ENCODE data around the gene GTF2H3.

The GTF2H3 gene

DNA sequence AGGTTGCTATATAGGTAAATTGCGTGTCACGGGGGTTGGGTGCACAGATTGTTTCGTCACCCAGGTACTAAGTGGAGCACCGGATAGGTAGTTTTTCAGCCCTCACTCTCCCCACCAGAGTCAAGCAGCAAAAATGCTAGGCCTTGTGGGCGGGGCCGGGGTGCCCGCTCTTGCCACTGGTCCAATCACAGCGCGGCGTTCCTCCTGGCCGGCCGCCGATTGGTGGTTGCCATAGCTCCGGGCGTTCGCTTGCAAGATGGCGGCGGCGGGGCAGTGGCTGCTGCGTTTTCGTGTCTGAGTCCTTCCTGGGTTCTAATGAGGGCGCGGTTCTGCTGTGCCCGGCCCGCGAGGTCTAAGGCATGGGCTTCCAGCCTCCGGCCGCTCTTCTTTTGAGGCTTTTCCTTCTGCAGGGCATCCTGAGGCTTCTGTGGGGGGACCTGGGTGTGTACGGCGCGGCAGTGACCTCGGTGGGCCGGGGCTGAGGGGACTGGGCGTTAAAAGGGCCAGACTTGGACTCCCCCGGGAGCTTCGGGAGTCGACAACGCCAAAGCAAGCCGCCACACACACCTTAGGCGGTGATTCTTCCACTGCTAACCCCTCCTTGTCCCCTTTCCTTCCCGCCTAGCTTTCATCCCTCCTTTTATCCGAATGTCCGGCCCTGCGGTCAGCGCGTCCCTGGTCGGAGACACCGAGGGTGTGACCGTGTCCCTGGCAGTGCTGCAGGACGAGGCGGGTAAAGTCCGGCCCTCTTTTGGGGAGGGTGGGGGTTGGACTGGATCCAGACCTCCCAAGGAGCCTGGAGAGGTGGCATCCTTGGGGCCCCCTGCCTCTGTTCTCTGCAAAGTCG, 37.5 kb downstream of the GTF2H3 start, which contains the start of gene TCTN2:
Gene TCTN2, plus strand, starts transcription at position 232 of the 847 bp plus-strand sequence. Its CDS starts 128 bp downstream, at position 360.
- H3K27ac ChIP-seq (ENCODE audit: insufficient read depth, low read length, poor library complexity, severe bottlenecking), result peak within 1 kb of the TSS; percentile 60
- H3K36me3 ChIP-seq (ENCODE audit: control insufficient read depth, insufficient read depth, low read length), result peaks cover 9% of the 10 kb centered on the region
- peak within 1 kb of the TSS; percentile 89 for H3K4me3 ChIP-seq (ENCODE audit: insufficient read depth, low read depth, low read length, poor library complexity, severe bottlenecking)

GRCh38 chr12:123671876-123672275, 38.2 kb downstream of the GTF2H3 start:
- Histone ChIP-seq H3K4me3 (ENCODE audit: insufficient read depth, low read depth, low read length, poor library complexity, severe bottlenecking) (no peak overlapping the region), H3K36me3 (ENCODE audit: control insufficient read depth, insufficient read depth, low read length) (peaks cover 9% of the 10 kb centered on the region), H3K27me3 (replicated peaks; ENCODE audit: control insufficient read depth, insufficient read depth, low read length, poor library complexity, severe bottlenecking) (no peaks in the 10 kb centered on the region), H3K27ac (ENCODE audit: insufficient read depth, low read length, poor library complexity, severe bottlenecking) (no peak overlapping the region), H3K4me1 (ENCODE audit: control insufficient read depth, insufficient read depth, low read length, poor library complexity, severe bottlenecking) (peaks cover 6% of the 10 kb centered on the region), H3K9me3 (ENCODE audit: control insufficient read depth, low read length) (no peaks in the 10 kb centered on the region)
- no peak for DNase-seq

More for the DNA sequence above, 37.5 kb downstream of the GTF2H3 start, which contains the start of gene TCTN2:
- Histone ChIP-seq H3K4me1 (ENCODE audit: control insufficient read depth, insufficient read depth, low read length, poor library complexity, severe bottlenecking) (peaks cover 6% of the 10 kb centered on the region), H3K9me3 (ENCODE audit: control insufficient read depth, low read length) (no peaks in the 10 kb centered on the region), H3K27me3 (replicated peaks; ENCODE audit: control insufficient read depth, insufficient read depth, low read length, poor library complexity, severe bottlenecking) (no peaks in the 10 kb centered on the region)
- peak; percentile 83 to 91 (median 88) for DNase-seq

DNA sequence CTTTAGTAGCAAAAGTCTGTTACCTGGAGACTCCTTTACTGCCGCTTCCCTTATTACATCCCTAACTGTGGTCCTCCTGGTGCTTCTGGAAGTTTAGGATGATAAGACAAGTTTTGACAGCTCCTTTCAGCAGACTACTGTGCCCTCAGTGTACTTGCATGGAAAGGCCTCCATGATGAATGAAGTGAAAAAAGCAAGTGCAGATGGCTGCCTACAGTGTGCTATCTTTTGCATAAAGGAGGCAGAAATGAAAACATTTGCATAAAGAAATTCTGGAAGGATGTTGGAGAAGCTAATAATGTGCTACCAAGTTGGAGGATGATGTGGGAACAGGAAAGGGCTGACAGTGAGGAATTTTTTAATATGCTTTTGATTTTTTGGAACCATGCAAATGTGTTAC, 41.8 kb downstream of the GTF2H3 start:
- Histone ChIP-seq H3K27ac (ENCODE audit: insufficient read depth, low read length, poor library complexity, severe bottlenecking) (no peak overlapping the region), H3K4me1 (ENCODE audit: control insufficient read depth, insufficient read depth, low read length, poor library complexity, severe bottlenecking) (peaks cover 6% of the 10 kb centered on the region), H3K9me3 (ENCODE audit: control insufficient read depth, low read length) (no peaks in the 10 kb centered on the region), H3K27me3 (replicated peaks; ENCODE audit: control insufficient read depth, insufficient read depth, low read length, poor library complexity, severe bottlenecking) (no peaks in the 10 kb centered on the region), H3K4me3 (ENCODE audit: insufficient read depth, low read depth, low read length, poor library complexity, severe bottlenecking) (no peak overlapping the region), H3K36me3 (ENCODE audit: control insufficient read depth, insufficient read depth, low read length) (peaks cover 12% of the 10 kb centered on the region)
- DNase-seq, result no peak

DNA sequence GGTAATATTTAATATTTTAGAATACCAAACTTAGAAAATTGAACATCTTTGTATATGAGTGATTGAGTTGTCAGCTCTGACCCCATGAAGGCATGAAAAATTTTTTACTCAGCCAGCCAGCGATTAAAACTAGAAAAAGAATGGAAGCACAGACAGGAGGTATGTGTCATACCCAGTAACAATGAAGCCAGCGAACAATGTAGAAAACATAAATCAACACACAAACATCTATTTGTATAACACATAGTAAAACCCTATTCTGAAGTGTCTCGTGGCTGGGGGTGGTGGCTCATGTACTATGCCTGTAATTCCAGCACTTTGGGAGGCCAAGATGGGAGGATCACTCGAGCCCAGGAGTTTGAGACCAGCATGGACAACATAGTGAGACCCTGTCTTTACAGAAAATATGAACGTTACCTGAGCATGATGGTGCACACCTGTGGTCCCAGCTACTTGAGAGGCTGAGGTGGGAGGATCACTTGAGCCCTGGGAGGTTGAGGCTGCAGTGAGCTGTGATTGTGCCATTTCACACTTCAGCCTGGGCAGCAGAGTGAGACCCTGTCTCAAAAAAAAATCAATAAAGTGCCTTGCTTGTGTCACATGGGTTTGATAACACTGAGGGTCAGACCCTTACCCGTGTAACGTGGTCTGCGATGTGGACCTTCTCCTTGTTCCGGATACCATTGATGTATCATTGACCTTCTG, 43.1 kb downstream of the GTF2H3 start:
- Histone ChIP-seq H3K36me3 (ENCODE audit: control insufficient read depth, insufficient read depth, low read length) (peaks cover 12% of the 10 kb centered on the region), H3K4me1 (ENCODE audit: control insufficient read depth, insufficient read depth, low read length, poor library complexity, severe bottlenecking) (no peaks in the 10 kb centered on the region), H3K27ac (ENCODE audit: insufficient read depth, low read length, poor library complexity, severe bottlenecking) (no peak overlapping the region), H3K9me3 (ENCODE audit: control insufficient read depth, low read length) (no peaks in the 10 kb centered on the region), H3K27me3 (replicated peaks; ENCODE audit: control insufficient read depth, insufficient read depth, low read length, poor library complexity, severe bottlenecking) (no peaks in the 10 kb centered on the region), H3K4me3 (ENCODE audit: insufficient read depth, low read depth, low read length, poor library complexity, severe bottlenecking) (no peak overlapping the region)
- DNase-seq, result no peak

- peaks cover 12% of the 10 kb centered on the region for H3K36me3 ChIP-seq (ENCODE audit: control insufficient read depth, insufficient read depth, low read length)
- no peak for DNase-seq
These were observed 45.4 kb downstream of the GTF2H3 start for GRCh38 chr12:123678981-123679380.

DNA sequence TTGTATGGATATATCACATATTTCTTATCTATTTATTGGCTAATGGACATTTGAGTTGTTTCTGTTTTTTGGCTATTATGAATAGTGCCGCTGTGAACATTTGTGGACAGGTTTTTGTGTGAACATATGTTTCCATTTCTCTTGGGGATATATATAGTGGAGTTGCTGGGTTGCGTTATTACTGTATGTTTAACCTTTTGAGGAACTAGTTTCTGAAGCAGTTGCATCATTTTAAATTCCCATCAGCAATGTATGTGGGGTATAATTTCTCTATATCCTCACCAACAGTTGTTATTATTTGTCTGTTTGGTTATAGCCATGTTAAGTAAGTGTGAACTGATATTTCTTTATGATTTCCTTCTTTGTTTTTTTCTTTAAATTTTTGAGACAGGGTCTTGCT, 48.0 kb downstream of the GTF2H3 start:
- Histone ChIP-seq H3K36me3 (ENCODE audit: control insufficient read depth, insufficient read depth, low read length) (peaks cover 3% of the 10 kb centered on the region), H3K9me3 (ENCODE audit: control insufficient read depth, low read length) (no peaks in the 10 kb centered on the region), H3K4me1 (ENCODE audit: control insufficient read depth, insufficient read depth, low read length, poor library complexity, severe bottlenecking) (no peaks in the 10 kb centered on the region), H3K27me3 (replicated peaks; ENCODE audit: control insufficient read depth, insufficient read depth, low read length, poor library complexity, severe bottlenecking) (no peaks in the 10 kb centered on the region), H3K4me3 (ENCODE audit: insufficient read depth, low read depth, low read length, poor library complexity, severe bottlenecking) (no peak overlapping the region), H3K27ac (ENCODE audit: insufficient read depth, low read length, poor library complexity, severe bottlenecking) (no peak overlapping the region)
- no peak for DNase-seq

More at GRCh38 chr12:123678981-123679380, 45.4 kb downstream of the GTF2H3 start:
- H3K4me3 ChIP-seq (ENCODE audit: insufficient read depth, low read depth, low read length, poor library complexity, severe bottlenecking), result no peak overlapping the region
- H3K27ac ChIP-seq (ENCODE audit: insufficient read depth, low read length, poor library complexity, severe bottlenecking), result no peak overlapping the region
- H3K27me3 ChIP-seq (replicated peaks; ENCODE audit: control insufficient read depth, insufficient read depth, low read length, poor library complexity, severe bottlenecking), result no peaks in the 10 kb centered on the region
- H3K9me3 ChIP-seq (ENCODE audit: control insufficient read depth, low read length), result no peaks in the 10 kb centered on the region
- H3K4me1 ChIP-seq (ENCODE audit: control insufficient read depth, insufficient read depth, low read length, poor library complexity, severe bottlenecking), result no peaks in the 10 kb centered on the region

GRCh38 chr12:123683964-123684363, 50.3 kb downstream of the GTF2H3 start:
- H3K27ac ChIP-seq (ENCODE audit: insufficient read depth, low read length, poor library complexity, severe bottlenecking), result no peak overlapping the region
- no peaks in the 10 kb centered on the region for H3K9me3 ChIP-seq (ENCODE audit: control insufficient read depth, low read length)
- no peaks in the 10 kb centered on the region for H3K27me3 ChIP-seq (replicated peaks; ENCODE audit: control insufficient read depth, insufficient read depth, low read length, poor library complexity, severe bottlenecking)
- no peaks in the 10 kb centered on the region for H3K4me1 ChIP-seq (ENCODE audit: control insufficient read depth, insufficient read depth, low read length, poor library complexity, severe bottlenecking)
- DNase-seq, result no peak
- no peak overlapping the region for H3K4me3 ChIP-seq (ENCODE audit: insufficient read depth, low read depth, low read length, poor library complexity, severe bottlenecking)
- H3K36me3 ChIP-seq (ENCODE audit: control insufficient read depth, insufficient read depth, low read length), result peaks cover 7% of the 10 kb centered on the region

DNA sequence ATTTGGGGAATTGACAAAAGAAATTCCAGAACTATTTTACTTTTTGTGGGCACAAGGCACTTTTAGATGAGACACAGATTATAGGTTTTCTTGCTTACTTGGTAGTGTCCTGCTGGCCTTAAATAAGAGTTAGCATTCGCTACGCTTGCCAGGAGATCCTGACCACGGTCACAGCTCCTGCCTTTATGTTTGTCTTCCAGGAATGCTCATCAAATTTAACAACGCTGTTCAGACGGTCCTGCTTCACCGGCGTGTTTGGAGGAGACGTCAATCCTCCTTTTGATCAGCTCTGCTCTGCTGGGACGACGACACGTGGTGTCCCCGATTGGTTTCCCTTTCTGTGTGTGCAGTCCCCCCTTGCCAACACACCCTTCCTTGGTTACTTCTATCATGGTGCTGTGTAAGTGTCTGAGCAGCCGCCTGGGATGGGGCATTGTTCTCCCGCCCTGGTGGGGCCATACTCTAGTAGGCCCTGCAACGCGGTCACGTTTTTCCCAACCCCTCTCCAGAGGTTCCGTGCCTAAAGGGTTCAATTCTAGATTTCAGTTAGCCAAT, 53.1 kb downstream of the GTF2H3 start:
- no peak overlapping the region for H3K27ac ChIP-seq (ENCODE audit: insufficient read depth, low read length, poor library complexity, severe bottlenecking)
- no peaks in the 10 kb centered on the region for H3K27me3 ChIP-seq (replicated peaks; ENCODE audit: control insufficient read depth, insufficient read depth, low read length, poor library complexity, severe bottlenecking)
- no peak overlapping the region for H3K4me3 ChIP-seq (ENCODE audit: insufficient read depth, low read depth, low read length, poor library complexity, severe bottlenecking)
- H3K9me3 ChIP-seq (ENCODE audit: control insufficient read depth, low read length), result no peaks in the 10 kb centered on the region
- no peak for DNase-seq
- H3K36me3 ChIP-seq (ENCODE audit: control insufficient read depth, insufficient read depth, low read length), result peaks cover 3% of the 10 kb centered on the region
- no peaks in the 10 kb centered on the region for H3K4me1 ChIP-seq (ENCODE audit: control insufficient read depth, insufficient read depth, low read length, poor library complexity, severe bottlenecking)

DNA sequence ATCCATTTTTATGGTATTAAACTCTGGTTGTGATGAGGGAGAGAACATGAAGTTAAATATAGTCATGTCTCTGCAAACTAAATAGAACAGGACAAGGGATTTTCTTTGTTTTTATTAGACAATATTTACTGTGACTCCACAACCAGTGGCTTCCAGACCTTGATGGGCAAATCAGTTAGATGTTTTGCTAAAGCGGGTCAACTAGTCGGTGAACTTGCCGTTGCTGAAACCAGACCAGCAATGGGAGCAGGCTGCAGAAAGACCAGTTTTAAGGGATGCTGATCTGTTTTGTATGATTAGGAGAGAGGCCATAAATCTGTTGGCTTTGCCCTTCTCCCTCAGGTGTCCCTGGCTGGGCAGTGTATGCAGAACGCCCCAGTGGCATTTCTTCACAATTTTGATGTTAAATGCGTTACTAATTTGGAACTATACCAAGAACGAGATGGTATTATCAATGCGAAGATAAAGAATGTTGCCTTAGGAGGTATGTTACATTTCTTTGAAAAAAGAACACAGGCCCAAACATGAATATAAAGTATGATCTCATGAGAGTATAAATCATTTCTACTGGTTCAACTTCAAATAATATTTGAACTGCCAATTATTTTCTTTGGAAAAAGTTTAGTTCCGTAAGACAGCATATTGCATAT, 56.7 kb downstream of the GTF2H3 start:
- H3K27me3 ChIP-seq (replicated peaks; ENCODE audit: control insufficient read depth, insufficient read depth, low read length, poor library complexity, severe bottlenecking), result no peaks in the 10 kb centered on the region
- H3K36me3 ChIP-seq (ENCODE audit: control insufficient read depth, insufficient read depth, low read length), result peaks cover 3% of the 10 kb centered on the region
- no peaks in the 10 kb centered on the region for H3K4me1 ChIP-seq (ENCODE audit: control insufficient read depth, insufficient read depth, low read length, poor library complexity, severe bottlenecking)
- DNase-seq, result no peak
- no peak overlapping the region for H3K27ac ChIP-seq (ENCODE audit: insufficient read depth, low read length, poor library complexity, severe bottlenecking)
- no peak overlapping the region for H3K4me3 ChIP-seq (ENCODE audit: insufficient read depth, low read depth, low read length, poor library complexity, severe bottlenecking)
- no peaks in the 10 kb centered on the region for H3K9me3 ChIP-seq (ENCODE audit: control insufficient read depth, low read length)
